Vagina (tissue), 2 donors: ENCODE data around the gene GYG1. TPM values are rescaled to one million over a fixed set of nuclear protein-coding genes. Genes with fewer than 3 reads are reported as not detected.

Source experiments
- DNase-seq, 2 donors: peaks; one replicate each; pipeline ENCODE4 v3.0.0-alpha.2; 2017; ENCODE audit errors: extremely low spot score in 2 of 2
- H3K27ac ChIP-seq: fragments of 200-600 bp; sonication (generic); one replicate; pipeline ENCODE4 v1.5.1; 2019
- H3K27me3 ChIP-seq: fragments of 200-600 bp; sonication (generic); one replicate; pipeline ENCODE4 v1.5.1; 2019
- H3K36me3 ChIP-seq, 2 donors: fragments of 200-600 bp; sonication (generic); one replicate each; pipeline ENCODE4 v1.5.1; 2017 to 2019
- H3K4me1 ChIP-seq: fragments of 200-600 bp; sonication (generic); one replicate; pipeline ENCODE4 v1.5.1; 2019
- H3K4me3 ChIP-seq, 2 donors: fragments of 200-600 bp; sonication (generic); 1 replicate in 1 of 2; 2 replicates in 1 of 2; pipeline ENCODE4 v1.5.1; 2016 to 2019
- H3K9me3 ChIP-seq: fragments of 200-600 bp; sonication (generic); one replicate; pipeline ENCODE4 v1.5.1; 2019
- CTCF ChIP-seq, 3 experiments: fragments of 450-650 bp in 2 of 3; fragments of 200-600 bp in 1 of 3; sonication (generic) in 1 of 3; IDR thresholded peaks; one replicate each; pipeline ENCODE4 v1.5.1; 2017 to 2019; ENCODE audit warnings: antibody characterized with exemption in 3 of 3, mild to moderate bottlenecking in 2 of 3, moderate library complexity in 2 of 3
- POLR2A ChIP-seq, 2 donors: fragments of 450-650 bp; IDR thresholded peaks; one replicate each; pipeline ENCODE4 v1.6.1; 2017; ENCODE audit warnings: antibody characterized with exemption in 2 of 2, mild to moderate bottlenecking in 2 of 2, moderate library complexity in 2 of 2
- POLR2AphosphoS5 ChIP-seq, 2 donors: sonication (generic); formaldehyde crosslinking; IDR thresholded peaks; one replicate each; pipeline ENCODE4 v1.9.0; 2017; ENCODE audit warnings: antibody characterized with exemption in 2 of 2, mild to moderate bottlenecking in 2 of 2, low read depth in 1 of 2; ENCODE audit not compliant: insufficient read depth in 1 of 2
- intact Hi-C: fragments of 100-400 bp; cut with DNase I; formaldehyde crosslinking; loops from one replicate; pipeline ENCODE4 v1.15.1; 2023
- total RNA-seq: library from RNA; depleted of rRNA; stranded (reverse); fragments of >200 nt; gene quantifications from one replicate; pipeline ENCODE4 v1.2.3, GENCODE V29; 2016

Gene GYG1
- total RNA-seq, 1 donor from 2014 or later = 45.9 TPM

- TF ChIP-seq CTCF (IDR thresholded peaks at IDR 0.05) (no peak), POLR2A (IDR thresholded peaks at IDR 0.05) (no peak), POLR2AphosphoS5 (IDR thresholded peaks at IDR 0.05; ENCODE audit: insufficient read depth in 1 of 2, low read depth in 1 of 2) (no peak)
These were observed 35.4 kb downstream of the GYG1 start for GRCh38 chr3:149026718-149027117.

GRCh38 chr3:149031096-149031495 is 39.8 kb downstream of the GYG1 start:
- Histone ChIP-seq H3K4me1 (no peaks in the 10 kb centered on the region), H3K27ac (no peak overlapping the region), H3K4me3 (no peak overlapping the region), H3K36me3 (peaks cover 0 to 15% of the 10 kb centered on the region in 2 donors), H3K27me3 (no peaks in the 10 kb centered on the region), H3K9me3 (no peaks in the 10 kb centered on the region)
- no peak for TF ChIP-seq CTCF (IDR thresholded peaks at IDR 0.05)
- no peak for TF ChIP-seq POLR2A (IDR thresholded peaks at IDR 0.05)
- no peak for TF ChIP-seq POLR2AphosphoS5 (IDR thresholded peaks at IDR 0.05; ENCODE audit: insufficient read depth in 1 of 2, low read depth in 1 of 2)
- intact Hi-C loops = no loop called here
- no peak for DNase-seq

More at GRCh38 chr3:149026718-149027117, 35.4 kb downstream of the GYG1 start:
- intact Hi-C loops = no loop called here
- H3K4me3 ChIP-seq = no peak overlapping the region
- no peaks in the 10 kb centered on the region for H3K27me3 ChIP-seq
- DNase-seq = no peak
- peaks cover 0 to 36% of the 10 kb centered on the region in 2 donors for H3K36me3 ChIP-seq
- no peak overlapping the region for H3K27ac ChIP-seq
- no peaks in the 10 kb centered on the region for H3K4me1 ChIP-seq
- H3K9me3 ChIP-seq = no peaks in the 10 kb centered on the region

GRCh38 chr3:149037684-149038083 is 46.3 kb downstream of the GYG1 start:
- intact Hi-C loops = no loop called here
- DNase-seq = no peak
- no peaks in the 10 kb centered on the region for H3K9me3 ChIP-seq
- H3K36me3 ChIP-seq = peaks cover 0 to 35% of the 10 kb centered on the region in 2 donors
- no peaks in the 10 kb centered on the region for H3K27me3 ChIP-seq
- H3K27ac ChIP-seq = no peak overlapping the region
- no peaks in the 10 kb centered on the region for H3K4me1 ChIP-seq
- TF ChIP-seq CTCF (IDR thresholded peaks at IDR 0.05) (no peak), POLR2AphosphoS5 (IDR thresholded peaks at IDR 0.05; ENCODE audit: insufficient read depth in 1 of 2, low read depth in 1 of 2) (no peak), POLR2A (IDR thresholded peaks at IDR 0.05) (no peak)
- H3K4me3 ChIP-seq = no peak overlapping the region

GRCh38 chr3:149038322-149038721 is 47.0 kb downstream of the GYG1 start:
- no peak for DNase-seq
- TF ChIP-seq CTCF (IDR thresholded peaks at IDR 0.05) = no peak
- TF ChIP-seq POLR2A (IDR thresholded peaks at IDR 0.05) = no peak
- no peak for TF ChIP-seq POLR2AphosphoS5 (IDR thresholded peaks at IDR 0.05; ENCODE audit: insufficient read depth in 1 of 2, low read depth in 1 of 2)
- Histone ChIP-seq H3K4me1 (no peaks in the 10 kb centered on the region), H3K27me3 (no peaks in the 10 kb centered on the region), H3K9me3 (no peaks in the 10 kb centered on the region), H3K36me3 (peaks cover 0 to 35% of the 10 kb centered on the region in 2 donors), H3K27ac (no peak overlapping the region), H3K4me3 (no peak overlapping the region)
- intact Hi-C loops = no loop called here

- Histone ChIP-seq H3K27me3 (no peaks in the 10 kb centered on the region), H3K9me3 (no peaks in the 10 kb centered on the region), H3K36me3 (peaks cover 0 to 43% of the 10 kb centered on the region in 2 donors), H3K4me1 (no peaks in the 10 kb centered on the region), H3K27ac (no peak overlapping the region), H3K4me3 (no peak overlapping the region)
- no peak for DNase-seq
- intact Hi-C loops = no loop called here
- no peak for TF ChIP-seq POLR2AphosphoS5 (IDR thresholded peaks at IDR 0.05; ENCODE audit: insufficient read depth in 1 of 2, low read depth in 1 of 2)
These were observed 51.5 kb downstream of the GYG1 start for GRCh38 chr3:149042789-149043386.
